ENCODE data around the gene PPP2R3A.

- TF ChIP-seq POLR2AphosphoS5 (IDR thresholded peaks at IDR 0.05; ENCODE audit: low read depth, low read length), result no peak
- no peak for TF ChIP-seq REST (IDR thresholded peaks at IDR 0.05; ENCODE audit: insufficient read depth in 1 of 2, low read depth in 2 of 2, low read length in 2 of 2)
- no peak for TF ChIP-seq SIN3A (IDR thresholded peaks at IDR 0.05; ENCODE audit: borderline replicate concordance, insufficient read depth, low read length)
- TF ChIP-seq TAF1 (IDR thresholded peaks at IDR 0.05; ENCODE audit: borderline replicate concordance, insufficient read depth, low read length), result no peak
Measured at GRCh38 chr3:136194409-136195257, 229.1 kb downstream of the PPP2R3A start.
